ENCODE results near the gene MSRB1. TPM values are rescaled to one million over a fixed set of nuclear protein-coding genes. Genes with fewer than 3 reads are reported as not detected.

Gene MSRB1
- total RNA-seq, 2 experiments from 2014 or later = 2.3 to 2.4 TPM

GRCh38 chr16:1917056-1917664 is 25.8 kb downstream of the MSRB1 start:
- CTCF ChIA-PET = no interaction called here
- Mint-ChIP-seq H3K27me3 (peaks cover 52% of the 10 kb centered on the region), H3K36me3 (ENCODE audit: low read depth) (no peaks in the 10 kb centered on the region), H3K4me1 (ENCODE audit: low read depth) (no peaks in the 10 kb centered on the region), H3K9me3 (no peaks in the 10 kb centered on the region), H3K4me3 (no peak overlapping the region), H3K27ac (no peak overlapping the region)
- Histone ChIP-seq H3K36me3 (ENCODE audit: insufficient read depth, low read length) (no peaks in the 10 kb centered on the region), H3K4me1 (ENCODE audit: insufficient read depth, low read length) (peaks cover 5% of the 10 kb centered on the region), H3K27ac (ENCODE audit: low read depth in 1 of 2, low read length in 2 of 2) (no peak overlapping the region), H3K9me3 (ENCODE audit: control insufficient read depth in 1 of 2, insufficient read depth in 1 of 2, low read length in 2 of 2) (peaks cover 0 to 30% of the 10 kb centered on the region in 2 experiments), H3K4me3 (ENCODE audit: low read length) (no peak overlapping the region), H3K27me3 (ENCODE audit: control insufficient read depth in 1 of 2, insufficient read depth in 2 of 2, low read length in 2 of 2) (peaks cover 36 to 65% of the 10 kb centered on the region in 2 experiments)
- DNase-seq = no peak
- POLR2A ChIA-PET = interaction anchor here (0.7 kb wide), 1 partner anchor 12 kb away, joined by 3 read pairs; no protein-coding TSS in a partner anchor
- intact Hi-C loops (cut with DNase I, micrococcal nuclease) = no loop called here
- no peak for ATAC-seq (ENCODE audit: poor library complexity)
- TF ChIP-seq, protein P1, sequence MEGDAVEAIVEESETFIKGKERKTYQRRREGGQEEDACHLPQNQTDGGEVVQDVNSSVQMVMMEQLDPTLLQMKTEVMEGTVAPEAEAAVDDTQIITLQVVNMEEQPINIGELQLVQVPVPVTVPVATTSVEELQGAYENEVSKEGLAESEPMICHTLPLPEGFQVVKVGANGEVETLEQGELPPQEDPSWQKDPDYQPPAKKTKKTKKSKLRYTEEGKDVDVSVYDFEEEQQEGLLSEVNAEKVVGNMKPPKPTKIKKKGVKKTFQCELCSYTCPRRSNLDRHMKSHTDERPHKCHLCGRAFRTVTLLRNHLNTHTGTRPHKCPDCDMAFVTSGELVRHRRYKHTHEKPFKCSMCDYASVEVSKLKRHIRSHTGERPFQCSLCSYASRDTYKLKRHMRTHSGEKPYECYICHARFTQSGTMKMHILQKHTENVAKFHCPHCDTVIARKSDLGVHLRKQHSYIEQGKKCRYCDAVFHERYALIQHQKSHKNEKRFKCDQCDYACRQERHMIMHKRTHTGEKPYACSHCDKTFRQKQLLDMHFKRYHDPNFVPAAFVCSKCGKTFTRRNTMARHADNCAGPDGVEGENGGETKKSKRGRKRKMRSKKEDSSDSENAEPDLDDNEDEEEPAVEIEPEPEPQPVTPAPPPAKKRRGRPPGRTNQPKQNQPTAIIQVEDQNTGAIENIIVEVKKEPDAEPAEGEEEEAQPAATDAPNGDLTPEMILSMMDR (IDR thresholded peaks at IDR 0.05) = no peak

DNA sequence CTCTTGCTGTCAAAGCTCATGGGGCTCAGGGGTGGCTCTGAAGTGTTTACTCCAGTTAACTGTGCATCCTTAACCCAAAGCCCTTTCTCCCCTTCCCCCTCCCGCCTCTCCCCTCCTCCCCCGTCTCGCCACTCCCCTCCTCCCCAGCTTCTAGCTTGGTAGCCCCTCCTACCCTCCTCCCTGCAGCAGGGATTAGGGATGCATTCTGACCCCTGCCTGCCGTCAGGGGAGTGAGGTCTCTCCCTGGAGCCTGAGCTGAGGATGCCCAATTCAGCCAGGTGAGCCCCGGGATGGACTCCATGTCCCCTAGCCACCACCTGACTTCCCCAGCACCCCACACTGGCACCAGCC is 26.4 kb downstream of the MSRB1 start:
- no peak overlapping the region for H3K4me3 Mint-ChIP-seq
- ChIA-PET CTCF (no interaction called here), POLR2A (interaction anchor here (0.7 kb wide), 1 partner anchor 12 kb away, joined by 3 read pairs; no protein-coding TSS in a partner anchor)
- peaks cover 48% of the 10 kb centered on the region for H3K27me3 Mint-ChIP-seq
- intact Hi-C loops (cut with DNase I, micrococcal nuclease) = no loop called here
- Histone ChIP-seq H3K9me3 (ENCODE audit: control insufficient read depth in 1 of 2, insufficient read depth in 1 of 2, low read length in 2 of 2) (peaks cover 0 to 30% of the 10 kb centered on the region in 2 experiments), H3K4me1 (ENCODE audit: insufficient read depth, low read length) (peaks cover 5% of the 10 kb centered on the region), H3K4me3 (ENCODE audit: low read length) (no peak overlapping the region), H3K27ac (ENCODE audit: low read depth in 1 of 2, low read length in 2 of 2) (no peak overlapping the region), H3K27me3 (ENCODE audit: control insufficient read depth in 1 of 2, insufficient read depth in 2 of 2, low read length in 2 of 2) (peaks cover 36 to 63% of the 10 kb centered on the region in 2 experiments), H3K36me3 (ENCODE audit: insufficient read depth, low read length) (no peaks in the 10 kb centered on the region)
- H3K9me3 Mint-ChIP-seq = no peaks in the 10 kb centered on the region
- no peaks in the 10 kb centered on the region for H3K36me3 Mint-ChIP-seq (ENCODE audit: low read depth)
- TF ChIP-seq, protein P1 (IDR thresholded peaks at IDR 0.05) = no peak
- ATAC-seq (ENCODE audit: poor library complexity) = no peak
- no peak for DNase-seq
- no peak overlapping the region for H3K27ac Mint-ChIP-seq
- no peaks in the 10 kb centered on the region for H3K4me1 Mint-ChIP-seq (ENCODE audit: low read depth)

DNA sequence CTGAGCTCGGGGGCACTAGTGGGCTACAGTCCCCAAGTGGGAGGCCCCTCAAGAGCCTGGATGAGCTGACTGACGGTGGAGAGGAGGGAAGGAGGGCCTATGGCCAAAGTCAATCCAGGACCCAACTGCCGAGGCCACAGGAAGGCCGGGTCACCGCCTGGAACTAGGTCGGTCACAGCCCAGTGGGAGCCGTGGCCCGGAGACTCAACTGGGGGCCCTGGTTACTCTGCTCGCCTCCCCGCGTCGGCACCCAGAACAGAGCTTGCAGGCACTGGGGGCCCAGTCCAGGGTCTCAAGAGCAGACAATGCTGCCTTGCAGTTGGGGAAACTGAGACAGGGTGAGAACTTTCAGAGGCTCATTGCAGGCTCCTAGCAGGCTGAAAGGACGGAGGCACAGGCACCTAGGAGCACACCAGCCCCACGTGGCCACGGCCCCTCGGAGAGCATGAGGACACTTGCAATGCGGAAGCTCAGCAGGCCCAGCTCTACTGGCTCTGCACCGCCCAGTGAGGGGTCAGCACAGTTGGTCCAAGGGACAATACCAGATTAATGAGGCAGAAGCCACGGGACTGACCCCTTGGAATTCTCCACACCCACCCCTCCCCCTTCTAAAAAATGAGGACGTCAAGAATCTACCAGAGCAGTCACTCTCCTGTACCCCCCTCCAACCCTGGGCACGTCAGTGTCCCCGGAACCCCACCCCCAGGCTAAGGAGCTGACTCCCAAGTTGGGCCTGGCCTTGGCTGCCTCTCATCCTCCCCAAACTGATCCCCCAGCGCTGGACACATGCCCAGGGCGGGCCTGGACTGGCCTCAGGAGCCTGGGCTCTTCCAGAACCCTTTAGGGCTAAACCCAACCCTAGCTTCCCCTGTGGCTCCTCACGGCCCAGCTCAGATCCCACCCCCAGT is 27.0 kb downstream of the MSRB1 start:
- Histone ChIP-seq H3K36me3 (ENCODE audit: insufficient read depth, low read length) (no peaks in the 10 kb centered on the region), H3K27ac (ENCODE audit: low read depth in 1 of 2, low read length in 2 of 2) (no peak overlapping the region), H3K9me3 (ENCODE audit: control insufficient read depth in 1 of 2, insufficient read depth in 1 of 2, low read length in 2 of 2) (peaks cover 0 to 30% of the 10 kb centered on the region in 2 experiments), H3K4me1 (ENCODE audit: insufficient read depth, low read length) (peaks cover 5% of the 10 kb centered on the region), H3K27me3 (ENCODE audit: control insufficient read depth in 1 of 2, insufficient read depth in 2 of 2, low read length in 2 of 2) (peaks cover 30 to 58% of the 10 kb centered on the region in 2 experiments), H3K4me3 (ENCODE audit: low read length) (no peak overlapping the region)
- Mint-ChIP-seq H3K9me3 (no peaks in the 10 kb centered on the region), H3K36me3 (ENCODE audit: low read depth) (no peaks in the 10 kb centered on the region), H3K27me3 (peaks cover 42% of the 10 kb centered on the region), H3K27ac (no peak overlapping the region), H3K4me3 (no peak overlapping the region), H3K4me1 (ENCODE audit: low read depth) (no peaks in the 10 kb centered on the region)
- TF ChIP-seq, protein P1 (IDR thresholded peaks at IDR 0.05) = no peak
- ChIA-PET POLR2A (interaction anchor here (0.7 kb wide), 1 partner anchor 13 kb away, joined by 3 read pairs; no protein-coding TSS in a partner anchor), CTCF (no interaction called here)
- intact Hi-C loops (cut with DNase I, micrococcal nuclease) = no loop called here
- DNase-seq (no peak), ATAC-seq (ENCODE audit: poor library complexity) (no peak)
